ENCODE results near the gene ZNF692.
A peak's percentile ranks its signal among the peaks of the same experiment; 100 is the strongest.

ZNF692 gene

DNA sequence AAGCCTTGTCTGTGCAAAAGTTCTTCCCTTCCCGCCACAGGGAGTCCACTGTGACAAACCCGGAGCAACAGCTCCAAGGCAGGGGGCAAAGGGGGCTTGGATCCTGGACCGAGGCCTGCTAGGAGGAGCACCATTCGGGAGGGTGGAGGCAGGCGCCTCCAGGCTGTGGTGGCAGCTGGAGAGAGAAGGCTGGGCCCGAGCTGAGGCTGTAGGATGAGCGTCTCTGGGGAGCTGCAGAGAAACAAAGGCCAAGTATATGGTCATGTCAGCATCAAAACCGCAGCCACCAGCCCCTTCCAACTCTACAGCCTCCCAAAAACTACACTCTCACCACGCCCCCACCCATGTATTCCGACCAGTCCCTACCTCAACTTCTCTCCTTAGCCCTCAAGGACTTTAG, 33.7 kb downstream of the ZNF692 start:
- peak; percentile 25 for DNase-seq

DNA sequence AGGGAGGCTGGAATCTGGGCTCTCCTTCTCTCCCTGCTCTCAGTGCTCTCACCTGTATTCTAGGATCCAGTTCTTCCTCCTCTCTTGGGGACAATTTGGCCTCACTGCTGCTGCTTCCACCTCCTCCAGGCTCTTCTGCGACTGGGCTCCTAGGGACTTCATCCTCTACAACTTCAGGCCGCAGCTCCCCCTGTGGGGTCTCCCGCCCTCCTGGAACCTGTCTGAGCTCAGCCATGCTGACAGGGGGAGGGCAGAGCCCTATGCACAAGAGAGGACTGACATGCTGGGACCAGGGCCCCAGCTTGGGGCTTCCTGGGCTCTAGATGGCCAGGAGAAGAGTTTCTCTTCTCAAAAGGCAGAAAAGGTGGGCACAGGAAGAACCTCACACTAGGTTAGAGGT, 34.2 kb downstream of the ZNF692 start:
- no peak for DNase-seq

DNA sequence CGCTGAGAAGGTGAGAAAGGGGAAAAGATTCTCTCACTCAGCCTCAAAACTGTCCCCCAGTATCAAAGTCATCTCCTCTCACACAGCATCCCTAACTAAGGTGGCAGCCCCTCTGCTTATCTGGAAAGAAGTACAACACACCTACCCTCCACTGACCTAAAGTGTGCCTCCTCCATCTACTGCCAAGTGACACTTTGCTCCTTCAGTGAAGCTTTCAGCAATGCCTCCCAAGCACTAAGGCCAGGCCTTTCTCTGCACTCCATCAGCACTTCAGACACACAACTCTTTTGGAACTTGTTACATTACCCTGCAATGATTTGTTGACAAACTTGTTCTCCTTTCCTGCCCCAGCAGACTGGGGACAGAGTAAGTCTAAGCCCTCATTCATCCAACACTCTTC, 34.6 kb downstream of the ZNF692 start:
- no peak for DNase-seq

GRCh38 chr1:248823517-248824001, 35.3 kb downstream of the ZNF692 start:
- DNase-seq: no peak

DNA sequence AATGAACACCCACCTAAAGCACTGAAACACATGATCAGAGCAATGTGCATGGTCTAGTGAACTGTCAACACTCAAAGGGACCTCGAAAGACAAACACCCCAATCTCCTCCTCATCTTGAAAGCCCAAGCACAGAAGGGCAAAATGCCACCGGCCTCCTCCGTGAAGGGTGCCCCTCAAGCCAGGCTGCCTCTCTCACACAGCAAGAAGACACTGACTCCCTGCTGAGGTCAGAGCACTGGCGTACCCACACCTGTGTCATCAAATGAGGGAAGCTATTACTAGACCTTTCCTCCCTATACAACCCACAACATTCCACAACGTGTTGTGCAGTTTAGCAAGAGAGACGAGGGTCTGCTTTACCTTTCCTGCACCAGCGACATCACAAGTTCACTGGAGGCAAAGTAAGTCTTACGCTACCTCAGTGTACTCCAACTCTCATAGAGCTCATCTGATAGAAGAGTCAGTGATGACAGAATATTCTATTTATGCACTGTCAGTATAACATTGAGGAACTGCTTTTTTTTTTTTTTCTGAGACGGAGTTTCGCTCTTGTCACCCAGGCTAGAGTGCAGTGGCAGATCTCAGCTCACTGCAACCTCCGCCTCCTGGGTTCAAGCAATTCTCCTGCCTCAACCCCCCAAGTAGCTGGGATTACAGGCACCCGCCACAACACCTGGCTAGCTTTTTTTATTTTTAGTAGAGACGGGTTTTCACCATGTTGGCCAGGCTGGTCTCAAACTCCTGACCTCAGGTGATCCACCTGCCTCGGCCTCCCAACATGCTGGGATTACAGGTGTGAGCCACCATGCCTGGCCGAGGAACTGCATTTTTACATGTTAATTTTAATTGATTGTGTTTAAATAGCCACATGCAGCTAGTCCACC, 36.5 kb downstream of the ZNF692 start:
- no peak for DNase-seq

- no peak for DNase-seq
Measured at GRCh38 chr1:248821641-248822040, 37.2 kb downstream of the ZNF692 start.

DNA sequence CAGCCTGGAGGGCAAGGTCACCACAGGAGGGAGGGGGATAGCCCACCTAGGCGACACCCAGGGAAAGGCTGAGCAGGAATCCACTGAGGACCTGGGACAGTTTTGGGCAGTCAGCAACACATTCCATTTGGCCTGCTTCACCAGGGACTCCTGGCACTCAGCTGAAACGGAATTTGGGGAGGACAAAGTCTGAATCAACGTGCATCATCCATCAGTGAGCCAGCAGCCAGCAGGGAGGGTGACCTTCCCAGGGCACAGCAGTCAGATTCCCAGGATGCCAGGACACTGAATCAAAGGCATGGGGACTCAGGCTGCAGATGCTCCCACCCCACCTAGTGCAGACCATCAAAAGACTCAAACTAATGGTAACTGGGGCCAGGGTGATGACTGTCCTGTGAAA, 37.8 kb downstream of the ZNF692 start:
- no peak for DNase-seq

- no peak for DNase-seq
Measured at GRCh38 chr1:248820041-248820585, 38.8 kb downstream of the ZNF692 start.

- DNase-seq: no peak
Measured at GRCh38 chr1:248818505-248819374, 40.1 kb downstream of the ZNF692 start.

- no peak for DNase-seq
Measured at GRCh38 chr1:248817065-248817464, 41.8 kb downstream of the ZNF692 start.

DNA sequence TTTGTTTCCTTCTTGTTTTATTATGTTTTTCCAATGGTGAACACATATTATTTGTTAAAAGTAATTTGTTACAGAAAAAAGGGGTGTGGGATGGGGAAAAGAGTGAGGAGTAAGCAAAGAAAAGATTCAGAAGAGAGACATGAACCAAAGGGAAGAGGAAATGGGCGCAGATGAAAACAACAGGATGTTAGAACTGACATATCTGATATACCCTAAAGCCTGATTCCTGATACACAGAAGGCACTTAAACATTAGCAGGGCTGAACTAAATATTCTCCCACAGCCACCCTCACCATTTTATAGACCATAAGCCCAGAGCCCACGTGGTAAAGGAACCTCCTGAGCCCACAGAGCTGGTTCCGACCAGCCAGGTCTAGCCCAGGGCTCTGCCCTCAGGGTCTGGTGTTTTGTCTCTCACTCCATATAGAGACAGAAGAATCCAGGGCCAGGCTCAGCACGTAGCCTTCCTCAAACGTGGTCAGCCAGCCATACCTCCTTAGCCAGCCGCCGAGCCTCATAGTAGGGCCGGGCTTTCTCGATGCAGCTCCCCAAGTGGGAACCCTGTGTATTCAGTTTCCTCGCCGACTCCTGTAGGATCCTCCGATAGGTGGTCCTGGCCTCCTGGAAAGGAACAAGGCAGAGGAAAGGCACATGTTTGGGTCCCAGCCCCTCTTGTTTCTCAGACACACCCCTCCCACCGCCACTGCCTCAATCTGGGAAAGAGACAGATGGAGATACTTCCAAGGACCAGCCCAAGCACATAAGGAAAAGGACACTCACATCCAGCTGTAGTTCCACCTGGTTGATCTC, 42.6 kb downstream of the ZNF692 start:
- DNase-seq: no peak

GRCh38 chr1:248815407-248816034, 43.4 kb downstream of the ZNF692 start:
- no peak for DNase-seq

DNA sequence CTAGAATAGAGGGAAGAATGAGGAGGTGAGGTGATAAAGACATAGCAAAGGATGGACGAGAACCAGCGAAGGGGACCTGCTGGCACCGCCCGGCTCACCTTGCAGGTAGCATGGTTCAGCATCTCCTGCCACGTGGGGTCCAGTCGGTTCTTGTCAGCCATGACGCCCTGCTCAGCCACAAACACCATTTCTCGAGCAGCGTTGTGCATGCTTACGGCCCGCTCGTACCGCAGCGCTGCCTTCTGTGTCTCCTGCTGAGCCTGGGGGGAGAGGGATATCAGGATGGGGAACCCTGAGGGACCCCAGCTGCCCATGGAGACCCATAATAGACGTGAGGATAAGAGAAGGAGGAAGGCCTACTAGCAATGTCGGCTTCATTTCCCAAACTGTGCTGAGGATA, 44.5 kb downstream of the ZNF692 start:
- no peak for DNase-seq

GRCh38 chr1:248813546-248813945, 45.3 kb downstream of the ZNF692 start:
- DNase-seq: no peak

DNA sequence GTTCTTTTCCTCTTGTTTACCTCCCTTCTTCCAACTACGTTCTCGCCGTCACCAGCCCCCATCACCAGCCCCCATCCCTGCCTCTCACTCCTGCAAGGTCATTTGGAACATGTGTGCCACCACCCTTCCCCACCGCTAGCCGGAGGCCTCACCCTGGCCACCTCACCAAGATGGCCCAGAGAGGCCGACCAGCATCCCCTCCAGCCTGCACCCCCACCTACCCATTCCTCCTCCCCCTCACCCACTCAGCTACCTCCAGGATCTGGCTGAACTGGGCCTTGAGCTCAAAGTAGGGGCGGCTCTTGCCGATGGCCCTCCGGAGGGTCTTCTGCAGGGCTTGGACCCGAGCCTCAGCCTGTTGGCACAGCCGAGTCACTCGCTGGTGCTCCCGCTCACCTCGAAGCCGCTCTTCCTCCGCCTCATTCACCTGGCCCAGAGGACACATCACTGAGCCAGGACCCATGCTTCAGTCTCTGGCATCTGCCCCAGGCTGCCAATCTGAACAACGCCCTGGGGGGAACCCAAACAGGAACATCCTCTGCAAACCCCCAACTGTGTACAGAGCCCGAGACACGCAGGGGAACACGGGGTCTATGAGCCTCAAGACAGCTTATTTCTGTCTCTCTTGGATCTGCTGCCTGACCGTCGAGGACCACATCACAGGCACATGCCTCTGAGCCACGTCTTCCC, 46.0 kb downstream of the ZNF692 start:
- no peak for DNase-seq

DNA sequence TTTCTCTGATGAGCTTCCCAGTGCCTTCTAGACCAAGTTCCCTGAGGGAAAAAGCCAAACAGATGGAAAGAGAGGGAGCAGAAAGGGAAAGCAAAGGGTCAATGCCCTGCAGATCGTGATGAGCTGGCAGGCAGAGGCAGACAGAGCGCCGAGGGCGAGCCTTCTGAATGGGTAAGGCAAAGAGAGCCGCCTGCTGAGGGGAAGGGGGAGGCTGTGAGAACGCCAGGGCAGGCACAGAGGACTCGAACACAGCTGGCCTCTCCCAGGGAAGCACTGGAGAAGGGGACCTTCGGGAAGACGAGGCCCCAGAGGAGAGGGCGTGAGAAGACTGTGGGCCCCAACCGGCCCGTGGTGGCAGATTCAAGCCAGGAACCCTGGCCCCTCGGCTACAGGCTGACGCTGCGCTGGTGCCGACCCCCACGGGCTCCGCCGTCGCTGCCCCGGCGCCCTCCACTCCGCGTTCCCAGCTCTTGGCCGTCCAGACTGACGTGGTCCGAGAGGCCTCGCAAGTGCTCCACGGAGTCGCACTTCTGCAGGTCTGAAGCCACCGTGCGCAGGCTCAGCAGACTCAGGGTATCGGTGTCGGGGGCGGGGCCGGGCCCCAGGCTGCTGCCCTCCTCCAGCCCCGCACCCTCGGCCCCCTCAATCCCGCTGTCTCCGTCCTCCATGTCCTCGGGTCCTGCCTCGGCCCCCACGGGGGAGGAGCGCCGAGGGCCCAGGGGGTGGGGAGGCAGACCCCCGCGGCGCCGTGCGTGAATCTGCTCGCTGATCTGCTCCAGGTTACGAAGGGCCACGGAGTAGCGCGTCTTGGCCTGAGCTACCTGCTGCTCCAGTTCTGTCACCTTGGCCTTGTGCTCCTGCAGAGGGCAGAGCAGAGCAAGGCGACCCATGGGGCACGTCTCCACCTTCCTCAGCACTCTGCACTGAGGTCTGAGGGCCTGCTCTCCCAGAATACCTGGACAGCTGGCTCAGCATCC, 47.1 kb downstream of the ZNF692 start:
- DNase-seq: no peak

DNA sequence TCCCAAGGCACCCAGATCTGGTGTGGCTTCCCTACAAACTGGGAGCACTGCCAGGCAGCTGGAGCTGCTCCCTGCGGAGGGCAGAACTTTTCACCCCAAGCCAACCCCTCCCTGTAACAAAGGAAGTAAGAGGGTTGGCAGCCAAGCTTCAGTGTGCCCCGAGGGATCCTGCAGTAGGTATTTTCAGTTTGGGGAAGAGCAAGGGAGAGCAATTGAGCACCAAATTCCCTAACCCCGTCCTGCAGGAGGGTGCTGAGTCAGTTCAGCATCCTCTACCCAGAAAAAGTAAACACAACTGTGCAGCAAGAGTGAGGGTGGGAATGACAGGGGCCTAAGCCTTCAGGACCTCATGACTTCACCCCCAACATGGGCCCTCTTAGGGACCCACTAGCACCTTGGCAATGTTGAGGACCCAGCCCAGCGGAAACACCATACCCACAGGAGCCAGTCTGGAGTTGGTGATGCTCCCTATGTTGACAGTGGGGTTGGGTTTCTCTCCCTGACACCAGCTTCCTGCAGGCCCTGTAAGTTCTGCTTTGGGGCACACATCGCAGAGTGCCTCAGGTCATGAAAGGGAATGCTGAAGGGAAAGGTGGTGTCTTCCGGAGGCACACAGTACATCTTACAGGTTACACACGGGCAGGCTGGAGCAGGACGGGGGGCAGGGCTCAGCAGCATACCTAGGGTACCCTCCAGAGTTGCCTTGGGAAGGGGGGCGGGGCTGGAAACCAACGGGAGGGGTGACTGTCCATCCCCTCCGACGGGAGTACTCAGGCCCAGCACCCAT, 48.0 kb downstream of the ZNF692 start:
- DNase-seq: no peak

- DNase-seq: no peak
Measured at GRCh38 chr1:248810000-248810726, 48.7 kb downstream of the ZNF692 start.
